HG03558 (cell line): ENCODE data around the gene TTLL12.

Source experiments
- ATAC-seq: cut with Tn5 transposase; IDR thresholded peaks from one replicate; pipeline ENCODE4 v1.9.1; 2021; ENCODE audit warnings: moderate number of reproducible peaks; ENCODE audit not compliant: unreplicated experiment; ENCODE audit errors: extremely low read depth

Gene TTLL12

GRCh38 chr22:43177479-43177878 lies 9.5 kb downstream of the TTLL12 start:
- ATAC-seq = no peak

GRCh38 chr22:43176090-43176489 lies 10.8 kb downstream of the TTLL12 start:
- no peak for ATAC-seq

- no peak for ATAC-seq
Measured at GRCh38 chr22:43174941-43175531, 11.9 kb downstream of the TTLL12 start.

- ATAC-seq = no peak
Measured at GRCh38 chr22:43173976-43174720, 12.8 kb downstream of the TTLL12 start.

GRCh38 chr22:43173566-43173965 lies 13.4 kb downstream of the TTLL12 start:
- ATAC-seq = no peak

- ATAC-seq = no peak
Measured at GRCh38 chr22:43172191-43172590, 14.7 kb downstream of the TTLL12 start.

GRCh38 chr22:43171607-43172006 lies 15.3 kb downstream of the TTLL12 start:
- ATAC-seq = no peak

- ATAC-seq = no peak
Measured at GRCh38 chr22:43171019-43171491, 15.9 kb downstream of the TTLL12 start.

- ATAC-seq = no peak
Measured at GRCh38 chr22:43170131-43170480, 16.8 kb downstream of the TTLL12 start.

- ATAC-seq = no peak
Measured at GRCh38 chr22:43169310-43170130, 17.4 kb downstream of the TTLL12 start.

GRCh38 chr22:43168471-43169309 lies 18.2 kb downstream of the TTLL12 start:
- ATAC-seq = no peak

- no peak for ATAC-seq
Measured at GRCh38 chr22:43167001-43167589, 19.8 kb downstream of the TTLL12 start.

- no peak for ATAC-seq
Measured at GRCh38 chr22:43166132-43166930, 20.6 kb downstream of the TTLL12 start.

- ATAC-seq = no peak
Measured at GRCh38 chr22:43164636-43165035, 22.3 kb downstream of the TTLL12 start.

- no peak for ATAC-seq
Measured at GRCh38 chr22:43163241-43163795, 23.6 kb downstream of the TTLL12 start.

GRCh38 chr22:43162412-43163150 lies 24.4 kb downstream of the TTLL12 start:
- no peak for ATAC-seq

- no peak for ATAC-seq
Measured at GRCh38 chr22:43160497-43161126, 26.3 kb downstream of the TTLL12 start.
